Endodermal cell (in vitro differentiated cells): Measurements from ENCODE around the gene IQSEC3. TPM values are rescaled to one million over a fixed set of nuclear protein-coding genes. Genes with fewer than 3 reads are reported as not detected.
A peak's percentile ranks its signal among the peaks of the same experiment; 100 is the strongest.
"Not testable (repeated sequence)": the region's sequence is repeated elsewhere in the genome, so short reads cannot be mapped to it uniquely, and the experiment has no call there.

Experiments used
- DNase-seq: peaks from one replicate; pipeline ENCODE4 v3.0.0-alpha.2; 2017
- H3K27ac ChIP-seq: 2 replicates; pipeline ENCODE4 v1.5.1; 2013; ENCODE audit warnings: mild to moderate bottlenecking, low read depth, low read length, moderate library complexity
- H3K27me3 ChIP-seq: 2 replicates; pipeline ENCODE4 v1.6.1; 2013; ENCODE audit warnings: mild to moderate bottlenecking, low read length, moderate library complexity; ENCODE audit not compliant: insufficient read depth, control insufficient read depth, poor library complexity, severe bottlenecking
- H3K36me3 ChIP-seq: 2 replicates; pipeline ENCODE4 v1.7.0; 2013; ENCODE audit warnings: mild to moderate bottlenecking, low read length, moderate library complexity; ENCODE audit not compliant: control insufficient read depth, insufficient read depth
- H3K4me1 ChIP-seq: one replicate; pipeline ENCODE4 v1.7.0; 2013; ENCODE audit warnings: low read length; ENCODE audit not compliant: control insufficient read depth, insufficient read depth
- H3K4me3 ChIP-seq: 2 replicates; pipeline ENCODE4 v1.5.1; 2013; ENCODE audit warnings: mild to moderate bottlenecking, low read length, moderate library complexity
- H3K9ac ChIP-seq: 2 replicates; pipeline ENCODE4 v1.6.1; 2013; ENCODE audit warnings: mild to moderate bottlenecking, low read length, moderate library complexity; ENCODE audit not compliant: poor library complexity, severe bottlenecking; ENCODE audit errors: extremely low read depth
- H3K9me3 ChIP-seq: 2 replicates; pipeline ENCODE4 v1.6.1; 2013; ENCODE audit warnings: mild to moderate bottlenecking, low read length, moderate library complexity; ENCODE audit not compliant: control insufficient read depth
- H3K27ac Mint-ChIP-seq: 2 replicates; pipeline ENCODE4 v1.8.0; 2020; ENCODE audit warnings: mixed read lengths
- H3K27me3 Mint-ChIP-seq: 2 replicates; pipeline ENCODE4 v1.8.0; 2021; ENCODE audit warnings: mild to moderate bottlenecking, mixed read lengths; ENCODE audit not compliant: insufficient read depth
- H3K36me3 Mint-ChIP-seq: 2 replicates; pipeline ENCODE4 v1.8.0; 2020; ENCODE audit warnings: low read depth, mixed read lengths
- H3K4me1 Mint-ChIP-seq: 2 replicates; pipeline ENCODE4 v1.8.0; 2020; ENCODE audit warnings: mixed read lengths
- H3K4me3 Mint-ChIP-seq: 2 replicates; pipeline ENCODE4 v1.8.0; 2020; ENCODE audit warnings: mild to moderate bottlenecking, moderate library complexity, mixed read lengths
- H3K9me3 Mint-ChIP-seq: 2 replicates; pipeline ENCODE4 v1.8.0; 2020; ENCODE audit warnings: mild to moderate bottlenecking, mixed read lengths
- CTCF ChIP-seq: fragments of 200-600 bp; sonication (generic); conservative IDR thresholded peaks from 2 replicates; pipeline ENCODE4 v1.5.0; 2021; ENCODE audit warnings: antibody characterized with exemption, mild to moderate bottlenecking
- WGBS, 2 experiments: methylation state at CpG; one replicate each; pipeline versions ENCODE4 v1.1.5 to v1.1.7; 2013; ENCODE audit warnings: missing lambda C conversion rate in 2 of 2, mixed read lengths in 1 of 2; ENCODE audit not compliant: insufficient coverage in 1 of 2, insufficient read length in 1 of 2; 5-methylcytosine and 5-hydroxymethylcytosine counted together
- total RNA-seq, 2 donors: library from RNA; stranded (reverse); fragmentation: NEBNext Ultra II Directional in 1 of 2; extraction: Animal tissue kit (Norgen Biotek cat#: 25700) in 1 of 2; gene quantifications; 2 replicates in 1 of 2; 3 replicates in 1 of 2; pipeline ENCODE4 v1.2.1, GENCODE V29; 2021

IQSEC3 gene
- total RNA-seq, 2 donors from 2014 or later = 1.5 to 2.7 TPM

GRCh38 chr12:22530-23201 lies 43.9 kb upstream of the IQSEC3 start:
- DNase-seq = peak; percentile 26
- H3K9me3 ChIP-seq = no peaks in the 10 kb centered on the region
- no peak overlapping the region for H3K4me3 Mint-ChIP-seq
- H3K27me3 ChIP-seq = no peaks in the 10 kb centered on the region
- H3K27me3 Mint-ChIP-seq = no peaks in the 10 kb centered on the region
- no peak overlapping the region for H3K27ac Mint-ChIP-seq
- H3K4me1 Mint-ChIP-seq = no peaks in the 10 kb centered on the region
- H3K4me1 ChIP-seq = no peaks in the 10 kb centered on the region
- H3K36me3 Mint-ChIP-seq = peaks cover 26% of the 10 kb centered on the region
- no peaks in the 10 kb centered on the region for H3K9me3 Mint-ChIP-seq
- H3K4me3 ChIP-seq = no peak overlapping the region
- H3K27ac ChIP-seq = no peak overlapping the region
- no peak overlapping the region for H3K9ac ChIP-seq
- 83 to 85% methylated on average over 1 to 9 of the region's 12 CpGs for WGBS, 2 experiments
- no peak for TF ChIP-seq CTCF
- peaks cover 13% of the 10 kb centered on the region for H3K36me3 ChIP-seq

DNA sequence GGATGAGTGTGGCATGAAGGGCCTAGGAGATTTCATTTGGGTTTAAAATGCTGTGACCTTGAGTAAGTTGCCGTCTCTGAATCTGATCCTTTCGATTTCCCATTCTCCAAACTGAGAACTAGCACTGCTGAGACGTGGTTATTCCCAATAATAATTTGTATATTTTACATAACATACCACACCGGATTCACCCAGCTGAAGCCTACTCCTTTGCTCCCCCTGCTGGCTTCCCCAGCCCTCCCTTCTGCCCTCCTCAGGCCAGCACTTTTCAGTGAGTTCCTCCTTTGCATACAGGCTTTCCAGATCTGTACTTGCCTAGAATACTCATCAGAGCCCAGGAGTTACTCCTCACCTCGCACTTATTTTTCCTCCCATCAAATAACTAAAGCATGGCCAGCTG lies 38.7 kb upstream of the IQSEC3 start:
- H3K4me3 Mint-ChIP-seq, H3K4me1 Mint-ChIP-seq, H3K9ac ChIP-seq, H3K4me1 ChIP-seq, H3K36me3 Mint-ChIP-seq, H3K9me3 Mint-ChIP-seq, H3K27ac ChIP-seq, H3K36me3 ChIP-seq, H3K27me3 Mint-ChIP-seq, H3K27me3 ChIP-seq, H3K4me3 ChIP-seq, DNase-seq, H3K27ac Mint-ChIP-seq, H3K9me3 ChIP-seq: not testable (repeated sequence)
- no CpG with 5 or more reads among the region's 5 CpGs for WGBS, 2 experiments

GRCh38 chr12:38775-39174 lies 27.8 kb upstream of the IQSEC3 start:
- H3K27ac ChIP-seq, H3K36me3 ChIP-seq, H3K4me1 ChIP-seq, H3K9me3 Mint-ChIP-seq, H3K27me3 ChIP-seq, H3K4me3 Mint-ChIP-seq, H3K27ac Mint-ChIP-seq, H3K9ac ChIP-seq, H3K4me3 ChIP-seq, DNase-seq, H3K36me3 Mint-ChIP-seq, H3K27me3 Mint-ChIP-seq, H3K4me1 Mint-ChIP-seq, H3K9me3 ChIP-seq: not testable (repeated sequence)
- no CpG with 5 or more reads among the region's 9 CpGs for WGBS, 2 experiments

DNA sequence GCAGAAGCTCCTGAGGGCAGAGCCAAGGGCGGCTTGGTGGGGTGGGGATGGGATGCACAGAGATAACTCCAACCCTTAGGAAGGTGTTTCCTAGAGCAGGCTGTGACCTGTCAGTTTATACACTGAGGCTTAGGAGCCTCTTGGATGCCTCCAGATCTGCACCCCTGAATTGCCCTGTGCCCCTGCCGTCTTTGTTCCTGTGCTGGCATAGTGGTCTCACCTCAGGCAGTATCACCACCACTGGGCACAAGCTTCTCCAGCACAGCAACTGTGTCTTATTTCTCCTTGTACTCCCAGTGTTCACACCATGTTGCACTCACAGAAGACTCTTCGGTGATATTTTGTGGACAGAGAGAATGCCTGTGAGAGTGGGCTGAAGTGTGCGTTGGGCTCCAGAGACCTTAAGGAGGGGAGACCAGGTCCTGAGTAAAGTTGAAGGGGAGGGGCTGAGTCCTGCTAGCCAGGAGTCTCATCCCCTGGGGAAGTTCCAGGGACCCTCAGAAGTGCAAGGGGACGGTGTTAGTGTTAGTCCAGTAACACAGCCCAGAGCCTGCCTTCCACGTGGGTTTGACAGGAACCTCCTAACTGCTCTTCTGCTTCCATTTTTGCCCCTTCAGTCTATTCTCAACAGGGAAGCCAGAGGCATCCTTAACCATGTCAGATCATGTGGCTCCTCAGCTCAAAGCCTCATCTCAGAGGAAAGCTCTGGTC lies 26.9 kb upstream of the IQSEC3 start:
- not testable (repeated sequence) for H3K4me3 ChIP-seq, H3K9me3 ChIP-seq, H3K27ac ChIP-seq, H3K9me3 Mint-ChIP-seq, H3K4me1 Mint-ChIP-seq, H3K36me3 ChIP-seq, H3K27me3 ChIP-seq, H3K36me3 Mint-ChIP-seq, H3K27ac Mint-ChIP-seq, H3K4me3 Mint-ChIP-seq, H3K9ac ChIP-seq, H3K4me1 ChIP-seq
- H3K27me3 Mint-ChIP-seq = peaks cover 10% of the 10 kb centered on the region
- 87% methylated on average over 1 of the region's 6 CpGs; no CpG with 5 or more reads in 1 of the 2 experiments for WGBS, 2 experiments
- peak; percentile 18 for DNase-seq

GRCh38 chr12:44352-44751 lies 22.2 kb upstream of the IQSEC3 start:
- H3K27ac Mint-ChIP-seq, H3K9me3 ChIP-seq, H3K27ac ChIP-seq, H3K4me3 Mint-ChIP-seq, H3K36me3 Mint-ChIP-seq, H3K4me3 ChIP-seq, H3K27me3 ChIP-seq, H3K4me1 ChIP-seq, H3K36me3 ChIP-seq, H3K9ac ChIP-seq, H3K9me3 Mint-ChIP-seq, DNase-seq, H3K4me1 Mint-ChIP-seq: not testable (repeated sequence)
- WGBS, 2 experiments = 73 to 86% methylated on average over 4 to 5 of the region's 8 CpGs
- peaks cover 24% of the 10 kb centered on the region for H3K27me3 Mint-ChIP-seq

DNA sequence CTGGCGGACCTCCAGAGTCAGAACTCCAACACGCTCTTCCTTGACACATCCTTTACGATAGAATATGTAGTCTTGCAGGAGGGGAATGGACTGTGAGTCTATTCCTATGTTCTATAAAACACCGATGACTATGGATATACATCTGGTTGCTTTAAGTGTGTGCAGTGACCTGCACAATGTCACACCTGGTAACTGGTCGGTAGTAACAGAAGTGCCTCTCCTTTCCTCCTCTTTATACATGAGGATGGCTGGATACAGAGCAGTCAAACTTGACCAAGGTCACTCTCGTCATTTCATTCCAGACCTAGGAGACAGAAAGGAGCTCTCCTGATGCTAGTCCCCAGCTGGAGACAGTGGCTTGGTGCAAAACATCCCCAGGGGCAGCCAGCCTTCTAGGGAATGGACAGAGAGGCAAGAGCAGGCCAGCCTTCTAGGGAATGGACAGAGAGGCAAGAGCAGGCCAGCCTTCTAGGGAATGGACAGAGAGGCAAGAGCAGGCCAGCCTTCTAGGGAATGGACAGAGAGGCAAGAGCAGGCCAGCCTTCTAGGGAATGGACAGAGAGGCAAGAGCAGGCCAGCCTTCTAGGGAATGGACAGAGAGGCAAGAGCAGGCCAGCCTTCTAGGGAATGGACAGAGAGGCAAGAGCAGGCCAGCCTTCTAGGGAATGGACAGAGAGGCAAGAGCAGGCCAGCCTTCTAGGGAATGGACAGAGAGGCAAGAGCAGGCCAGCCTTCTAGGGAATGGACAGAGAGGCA lies 21.2 kb upstream of the IQSEC3 start:
- 91 to 94% methylated on average over 2 to 3 of the region's 6 CpGs for WGBS, 2 experiments
- not testable (repeated sequence) for H3K9me3 Mint-ChIP-seq, H3K27ac Mint-ChIP-seq, H3K9me3 ChIP-seq, H3K36me3 ChIP-seq, H3K9ac ChIP-seq, H3K4me3 ChIP-seq, H3K27me3 ChIP-seq, H3K36me3 Mint-ChIP-seq, H3K4me3 Mint-ChIP-seq, H3K4me1 ChIP-seq, H3K27ac ChIP-seq, H3K4me1 Mint-ChIP-seq
- peaks cover 20% of the 10 kb centered on the region for H3K27me3 Mint-ChIP-seq
- DNase-seq = peak; percentile 40
